HPDE6-E6E7 (cell line): Measurements from ENCODE around the gene OR10A2.
"Not testable (repeated sequence)": the region's sequence is repeated elsewhere in the genome, so short reads cannot be mapped to it uniquely, and the experiment has no call there.

Source experiments
- DNase-seq: peaks from one replicate; pipeline ENCODE4 v3.0.0; 2011; ENCODE audit warnings: missing footprints; ENCODE audit errors: extremely low spot score

The OR10A2 gene

GRCh38 chr11:6887711-6888110 is 24.9 kb downstream of the OR10A2 start:
- not testable (repeated sequence) for DNase-seq

DNA sequence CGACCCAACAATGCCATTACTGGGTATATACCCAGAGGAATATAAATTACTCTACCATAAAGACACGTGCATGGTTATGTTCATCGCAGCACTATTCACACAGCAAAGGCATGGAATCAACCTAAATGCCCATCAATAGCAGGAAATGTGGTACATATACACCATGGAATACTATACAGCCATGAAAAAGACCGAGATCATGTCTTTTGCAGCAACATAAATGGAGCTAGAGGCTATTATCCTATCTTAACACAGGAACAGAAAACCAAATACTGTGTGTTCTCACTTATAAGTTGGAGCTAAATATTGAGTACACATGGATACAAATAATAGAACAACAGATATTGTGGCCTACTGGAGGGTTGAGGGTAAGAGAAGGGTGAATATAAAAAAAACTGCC is 26.0 kb downstream of the OR10A2 start:
- no peak for DNase-seq

- no peak for DNase-seq
Observed at GRCh38 chr11:6889835-6890234, 27.0 kb downstream of the OR10A2 start.

DNA sequence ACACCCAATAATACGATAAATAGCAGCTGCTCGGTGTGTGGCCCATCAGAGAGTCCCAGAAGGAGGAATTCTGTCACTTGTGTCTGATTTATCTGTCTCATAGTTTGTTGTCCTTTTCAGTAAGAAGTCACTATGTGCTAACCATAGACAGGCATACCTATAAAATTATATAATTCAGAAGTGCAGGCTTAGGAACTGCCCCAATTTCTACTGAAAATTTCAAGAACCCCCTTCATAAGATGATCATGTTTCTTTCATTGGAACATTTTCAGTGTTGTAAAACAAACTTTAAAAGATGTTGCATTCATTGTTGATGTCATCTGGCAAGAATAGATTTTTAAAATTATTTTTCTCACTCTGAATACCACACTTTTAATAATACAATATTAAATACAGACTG is 29.5 kb downstream of the OR10A2 start, which contains the start of gene OR2D2:
OR2D2 (minus strand) TSS at position 101 of the 400 bp plus-strand sequence; CDS start at position 101, 0 bp downstream.
- DNase-seq, result no peak

- DNase-seq, result no peak
Observed at GRCh38 chr11:6894097-6894496, 31.2 kb downstream of the OR10A2 start.

DNA sequence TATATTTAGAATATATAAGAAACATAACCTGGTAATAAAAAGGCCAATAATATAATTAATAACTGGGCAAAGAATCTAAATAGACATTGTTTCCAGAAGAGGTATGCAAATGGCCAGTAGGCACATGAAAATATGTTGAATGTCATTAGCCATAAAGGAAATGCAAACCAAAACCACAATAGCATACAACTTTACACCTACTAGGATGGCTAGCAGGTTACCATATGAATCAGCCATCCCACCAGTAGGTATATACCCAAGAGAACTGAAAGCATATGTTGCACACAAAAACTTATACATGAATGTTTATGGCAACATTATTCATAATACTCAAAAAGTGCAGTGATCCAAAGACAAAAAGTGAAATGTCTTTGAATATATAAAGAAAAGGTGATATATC is 32.2 kb downstream of the OR10A2 start:
- DNase-seq, result no peak

GRCh38 chr11:6898911-6899310 is 36.1 kb downstream of the OR10A2 start:
- no peak for DNase-seq

- DNase-seq, result no peak
Observed at GRCh38 chr11:6900327-6900999, 37.6 kb downstream of the OR10A2 start.

GRCh38 chr11:6904804-6905203 is 41.9 kb downstream of the OR10A2 start:
- DNase-seq, result not testable (repeated sequence)

- no peak for DNase-seq
Observed at GRCh38 chr11:6911378-6911777, 48.5 kb downstream of the OR10A2 start.

- DNase-seq, result no peak
Observed at GRCh38 chr11:6911948-6912347, 49.1 kb downstream of the OR10A2 start.

GRCh38 chr11:6919698-6920097 is 56.8 kb downstream of the OR10A2 start:
- no peak for DNase-seq

DNA sequence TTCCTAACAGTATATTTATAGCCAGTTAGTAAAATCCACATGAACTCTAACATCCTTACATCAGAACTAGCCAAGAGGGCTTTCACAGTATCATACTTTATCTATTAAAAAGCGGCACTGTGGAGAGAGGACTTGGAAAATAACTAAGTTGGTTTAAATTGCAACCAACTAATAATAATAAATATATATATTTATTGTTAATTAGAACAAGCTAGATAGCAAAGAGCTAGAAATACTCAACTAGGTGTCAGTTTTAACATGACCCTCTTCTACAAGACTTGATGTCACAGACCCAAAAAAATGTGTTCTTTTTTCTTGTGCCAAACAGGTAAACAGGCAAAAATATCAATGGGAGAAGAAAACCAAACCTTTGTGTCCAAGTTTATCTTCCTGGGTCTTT is 57.8 kb downstream of the OR10A2 start, which contains the start of gene OR2D3:
OR2D3 (plus strand) TSS at position 301 of the 400 bp plus-strand sequence; CDS start at position 301, 0 bp downstream.
- DNase-seq, result no peak
